NCI-H2196 treated with DMSO at 0.1 percent for 48 hours (cell line): ENCODE results near the gene ZNF479.
"Not testable (repeated sequence)": the region's sequence is repeated elsewhere in the genome, so short reads cannot be mapped to it uniquely, and the experiment has no call there.

Source experiments
- DNase-seq: peaks from one replicate; lab custom pipeline; 2025; ENCODE audit not compliant: unreplicated experiment; lab: John Stamatoyannopoulos, UW

The ZNF479 gene

GRCh38 chr7:57132336-57132735 lies at the start of gene ZNF479:
ZNF479 (minus strand) TSS chr7:57132436; CDS start chr7:57132324, 112 bp downstream.
- not testable (repeated sequence) for DNase-seq

GRCh38 chr7:57182031-57182430 lies 49.8 kb upstream of the ZNF479 start:
- no peak for DNase-seq

GRCh38 chr7:57181281-57181680 lies 49.0 kb upstream of the ZNF479 start:
- DNase-seq: no peak

DNA sequence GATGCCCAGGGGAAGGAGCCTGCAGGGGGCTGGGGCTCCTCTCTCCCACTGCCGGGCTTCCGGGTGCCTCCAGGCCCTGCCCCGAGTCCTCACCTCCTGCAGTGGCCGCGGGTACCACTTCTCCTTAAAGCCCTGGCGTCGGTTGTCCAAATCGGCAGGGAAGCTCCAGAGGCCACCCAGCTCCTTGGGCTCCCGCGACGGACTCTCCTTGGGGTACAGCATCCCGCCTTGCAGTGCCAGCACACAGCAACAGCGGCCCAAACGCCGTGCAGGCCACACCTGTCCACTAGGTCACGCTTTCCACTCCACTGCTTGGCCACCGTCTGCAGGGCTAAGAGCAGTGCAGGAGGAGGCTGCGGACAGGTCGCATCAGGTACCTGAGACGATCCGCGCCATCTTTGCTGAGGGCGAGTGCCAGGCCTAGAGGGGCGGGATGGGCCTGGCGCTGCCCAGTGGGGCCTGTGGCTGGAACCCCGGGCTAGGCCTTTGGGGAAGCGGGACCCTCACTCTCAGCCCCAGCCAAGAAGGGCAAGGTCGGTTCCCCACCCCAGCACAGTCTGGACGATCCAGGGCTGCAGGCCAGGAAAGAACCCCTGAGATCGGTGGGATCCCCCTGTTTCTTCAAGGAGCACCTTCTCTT lies 47.7 kb upstream of the ZNF479 start:
- no peak for DNase-seq

DNA sequence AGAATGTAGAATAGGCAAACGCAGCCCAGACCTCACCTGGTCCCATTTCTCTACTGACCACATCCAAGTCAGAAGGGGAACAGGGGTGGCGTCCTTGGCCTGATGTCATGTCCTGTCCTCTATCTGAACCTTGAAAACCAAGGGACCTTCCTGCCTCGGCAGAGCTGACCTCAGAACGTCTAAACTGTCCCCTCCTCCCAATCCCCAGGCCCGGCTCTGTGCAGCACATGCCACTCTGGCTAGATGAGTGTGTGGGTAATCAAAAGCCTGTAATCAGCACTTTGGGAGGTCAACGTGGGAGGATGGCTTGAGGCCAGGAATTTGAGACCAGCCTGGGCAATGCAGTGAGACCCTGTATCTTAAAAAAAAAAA lies 46.5 kb upstream of the ZNF479 start:
- no peak for DNase-seq

DNA sequence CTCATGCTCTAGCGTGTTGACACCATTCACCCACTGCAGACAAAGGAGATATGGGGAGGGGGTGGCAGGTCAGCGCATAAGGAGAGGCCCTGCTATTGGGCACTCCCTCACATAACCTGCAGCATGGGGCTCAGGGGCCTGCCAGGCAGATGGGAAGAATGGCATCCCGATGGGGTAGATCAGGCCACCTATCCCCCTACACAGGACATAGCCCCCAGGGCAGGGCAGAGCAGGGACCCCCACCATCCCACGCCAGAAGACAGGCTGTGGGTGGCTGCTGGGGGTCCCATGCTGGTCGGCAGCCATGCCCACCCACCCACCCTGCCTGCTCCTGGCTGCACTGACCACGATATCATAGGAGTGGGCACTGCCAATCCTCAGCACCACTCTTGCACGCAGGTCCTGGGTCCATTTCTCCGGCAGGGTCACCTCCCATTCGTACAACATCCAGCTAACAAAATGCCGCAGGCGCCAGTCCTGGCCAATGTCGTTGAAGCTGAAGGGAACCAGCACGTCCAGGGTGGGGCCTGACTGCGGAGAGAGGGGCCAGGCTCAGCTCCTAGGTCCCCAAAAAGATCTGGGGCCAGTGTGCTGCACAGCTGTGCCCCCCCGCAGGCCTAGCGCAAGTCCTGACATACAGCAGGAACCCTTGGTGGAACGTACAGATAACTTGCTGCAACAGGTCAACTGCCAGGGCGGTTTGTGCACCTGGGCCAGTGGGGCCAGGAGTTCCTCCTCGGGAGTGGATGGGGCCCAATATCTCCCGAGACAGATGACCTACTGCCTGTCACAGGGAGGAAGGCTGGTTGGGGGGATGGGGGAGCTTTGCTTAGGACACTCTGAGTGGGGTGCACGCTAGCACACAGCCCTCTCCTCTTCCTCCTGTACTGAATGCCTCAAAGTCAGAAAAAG lies 45.9 kb upstream of the ZNF479 start:
- no peak for DNase-seq

GRCh38 chr7:57176928-57177635 lies 44.8 kb upstream of the ZNF479 start:
- DNase-seq: no peak

- no peak for DNase-seq
Observed at GRCh38 chr7:57165285-57165899, 33.2 kb upstream of the ZNF479 start.

- DNase-seq: not testable (repeated sequence)
Observed at GRCh38 chr7:57120123-57120784, 12.0 kb downstream of the ZNF479 start.
